SK-N-MC (cell line): ENCODE measurements around the gene MANF.

Experiments
- EZH2 ChIP-seq: fragments of 200-600 bp; sonication (generic); IDR thresholded peaks from one replicate; pipeline ENCODE4 v1.6.1; 2017; ENCODE audit warnings: antibody characterized with exemption
- POLR2AphosphoS5 ChIP-seq: IDR thresholded peaks from 2 replicates; pipeline ENCODE4 v1.6.1; 2012; ENCODE audit warnings: mild to moderate bottlenecking, low read depth, low read length, borderline replicate concordance

GRCh38 chr3:51393134-51393495 is 8.0 kb downstream of the MANF start:
- TF ChIP-seq EZH2, result no peak
- no peak for TF ChIP-seq POLR2AphosphoS5
